Subcutaneous abdominal adipose tissue (tissue), 5 donors: ENCODE measurements around the gene ZNF574.

Source experiments
- H3K27ac ChIP-seq: one replicate; pipeline ENCODE4 v1.7.0; 2013; ENCODE audit warnings: low read depth, mild to moderate bottlenecking, inconsistent platforms, low read length, moderate library complexity
- H3K27me3 ChIP-seq, 5 donors: one replicate each; pipeline ENCODE4 v1.7.0; 2013; ENCODE audit warnings: low read length in 5 of 5, inconsistent platforms in 1 of 5; ENCODE audit not compliant: control insufficient read depth in 5 of 5, insufficient read depth in 4 of 5
- H3K36me3 ChIP-seq, 5 donors: one replicate each; pipeline ENCODE4 v1.7.0; 2013; ENCODE audit warnings: low read length in 5 of 5; ENCODE audit not compliant: control insufficient read depth in 5 of 5, insufficient read depth in 5 of 5
- H3K4me1 ChIP-seq, 5 donors: one replicate each; pipeline ENCODE4 v1.7.0; 2013; ENCODE audit warnings: low read length in 5 of 5, mild to moderate bottlenecking in 3 of 5, moderate library complexity in 1 of 5; ENCODE audit not compliant: control insufficient read depth in 5 of 5, insufficient read depth in 5 of 5
- H3K4me3 ChIP-seq, 5 donors: one replicate each; pipeline ENCODE4 v1.7.0; 2013; ENCODE audit warnings: low read length in 5 of 5, low read depth in 1 of 5
- H3K9ac ChIP-seq, 5 donors: one replicate each; pipeline ENCODE4 v1.7.0; 2013; ENCODE audit warnings: low read length in 5 of 5, mild to moderate bottlenecking in 4 of 5, moderate library complexity in 3 of 5
- H3K9me3 ChIP-seq, 5 donors: one replicate each; pipeline ENCODE4 v1.7.0; 2013; ENCODE audit warnings: low read length in 5 of 5; ENCODE audit not compliant: control insufficient read depth in 5 of 5
- donor health status: healthy.
- donor health status: healthy.
- donor health status: healthy.
- donor health status: healthy.
- donor health status: healthy.

The ZNF574 gene

DNA sequence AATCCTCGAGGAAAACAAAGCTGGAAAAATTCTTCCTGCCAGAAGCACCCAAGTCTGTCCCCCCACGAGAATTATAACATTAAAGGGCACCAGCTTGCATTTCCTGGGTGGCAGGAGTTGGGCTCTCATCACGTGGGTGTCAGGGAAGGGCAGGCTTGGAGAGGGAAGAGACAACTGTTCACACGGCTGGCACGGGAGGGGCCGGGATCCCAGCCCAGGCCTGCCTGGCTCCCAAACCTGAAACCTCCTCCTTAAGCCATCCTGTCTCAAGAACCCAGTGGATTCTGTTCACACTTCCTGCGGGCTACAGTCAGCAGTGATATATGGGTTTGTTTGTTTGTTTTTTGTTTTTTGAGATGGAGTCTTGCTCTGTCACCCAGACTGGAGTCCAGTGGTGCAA, 18.1 kb upstream of the ZNF574 start:
- H3K36me3 ChIP-seq = no peaks in the 10 kb centered on the region

DNA sequence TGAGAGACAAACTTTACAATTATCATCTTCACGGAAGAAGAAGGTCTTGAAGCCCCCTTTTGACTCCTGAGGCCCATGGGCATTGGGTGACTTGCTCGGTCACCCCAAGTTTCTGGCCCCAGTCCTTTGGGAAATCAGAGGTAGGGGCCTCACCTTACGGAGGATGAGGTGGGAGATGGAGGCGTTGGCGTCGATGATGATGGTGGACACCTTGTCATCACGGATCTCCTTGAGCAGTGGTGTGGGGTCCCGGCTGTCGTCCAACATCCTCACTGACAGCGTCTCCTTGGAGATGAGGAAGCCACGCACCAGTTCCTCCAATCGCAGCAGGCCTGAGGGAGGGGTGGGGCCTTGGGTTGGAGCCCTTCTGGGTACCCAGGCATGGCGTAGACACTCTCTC, 16.8 kb upstream of the ZNF574 start:
- H3K4me1 ChIP-seq = no peaks in the 10 kb centered on the region
- no peak overlapping the region for H3K4me3 ChIP-seq
- H3K9ac ChIP-seq = no peak overlapping the region
- peaks cover 0 to 6% (median 0%) of the 10 kb centered on the region in 5 donors for H3K27me3 ChIP-seq
- no peak overlapping the region for H3K27ac ChIP-seq
- no peaks in the 10 kb centered on the region for H3K9me3 ChIP-seq
- H3K36me3 ChIP-seq = no peaks in the 10 kb centered on the region

More for the DNA sequence above, 18.1 kb upstream of the ZNF574 start:
- H3K4me1 ChIP-seq = no peaks in the 10 kb centered on the region
- H3K27ac ChIP-seq = no peak overlapping the region
- peaks cover 0 to 8% (median 3%) of the 10 kb centered on the region in 5 donors for H3K27me3 ChIP-seq
- no peak overlapping the region for H3K4me3 ChIP-seq
- no peak overlapping the region for H3K9ac ChIP-seq
- no peaks in the 10 kb centered on the region for H3K9me3 ChIP-seq

DNA sequence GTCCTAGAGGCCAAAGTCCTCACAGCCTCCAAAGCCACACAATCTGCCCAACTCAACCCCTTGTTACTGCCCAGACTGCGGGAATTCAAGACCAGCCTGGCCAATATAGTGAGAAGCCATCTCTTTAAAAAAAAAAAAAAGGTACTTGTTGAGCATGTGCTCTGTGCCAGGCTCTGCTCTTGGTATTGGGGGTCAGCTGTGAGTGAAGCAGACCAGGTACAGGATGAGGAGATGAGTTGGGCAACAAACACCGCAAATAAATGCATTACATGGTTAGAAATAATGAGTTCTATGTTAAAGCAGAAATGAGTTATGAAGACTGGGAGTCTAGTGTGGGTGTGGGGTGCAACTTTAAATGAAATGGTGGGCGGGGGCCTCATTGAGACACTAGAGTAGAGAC, 15.8 kb upstream of the ZNF574 start:
- H3K9ac ChIP-seq = no peak overlapping the region
- H3K27ac ChIP-seq = no peak overlapping the region
- H3K4me1 ChIP-seq = no peaks in the 10 kb centered on the region
- H3K36me3 ChIP-seq = no peaks in the 10 kb centered on the region
- H3K4me3 ChIP-seq = no peak overlapping the region
- peaks cover 0 to 9% (median 4%) of the 10 kb centered on the region in 5 donors for H3K27me3 ChIP-seq
- no peaks in the 10 kb centered on the region for H3K9me3 ChIP-seq

DNA sequence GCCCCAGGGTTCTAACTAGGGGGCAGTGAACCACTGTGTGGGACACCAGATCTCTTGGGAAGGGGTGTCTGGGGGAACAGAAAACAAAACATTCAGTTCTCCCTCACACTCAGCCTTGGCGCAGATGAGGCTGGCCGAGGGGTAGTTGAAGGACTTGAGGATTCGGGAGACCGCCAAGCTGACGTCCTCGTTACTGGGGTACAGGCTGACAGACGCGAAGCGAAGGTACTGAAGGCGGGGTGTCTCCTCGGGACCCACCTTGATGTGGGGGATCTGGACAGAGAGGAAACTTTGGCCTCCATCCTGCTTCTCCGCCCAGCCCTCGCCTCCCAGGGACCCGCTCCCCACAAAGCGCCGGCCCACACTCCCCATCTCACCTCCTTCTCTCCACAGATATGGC, 13.6 kb upstream of the ZNF574 start:
- Histone ChIP-seq H3K36me3 (no peaks in the 10 kb centered on the region), H3K27ac (no peak overlapping the region), H3K27me3 (peaks cover 10 to 31% (median 17%) of the 10 kb centered on the region in 5 donors), H3K4me1 (no peaks in the 10 kb centered on the region), H3K9me3 (no peaks in the 10 kb centered on the region), H3K4me3 (no peak overlapping the region), H3K9ac (no peak overlapping the region)

DNA sequence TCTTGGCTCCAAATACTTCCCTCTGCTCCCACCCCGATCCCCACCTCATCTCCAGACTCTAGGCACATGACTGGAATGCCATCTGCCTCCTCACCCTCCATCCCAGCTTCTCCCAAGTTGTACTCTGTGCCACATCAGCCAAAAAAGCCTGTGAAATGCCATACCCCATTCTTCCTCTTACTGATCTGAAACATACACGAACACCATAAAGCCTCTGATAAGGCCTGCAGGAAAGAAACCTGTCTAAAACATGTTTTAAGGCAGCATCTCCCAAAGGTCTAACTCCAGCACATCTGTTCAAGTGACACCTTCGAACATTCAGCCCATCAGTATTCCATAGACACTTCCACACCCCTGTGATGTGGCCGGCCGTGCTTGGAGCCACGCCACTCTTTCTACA, 11.5 kb upstream of the ZNF574 start:
- Histone ChIP-seq H3K4me1 (peaks cover 0 to 6% (median 0%) of the 10 kb centered on the region in 5 donors), H3K36me3 (no peaks in the 10 kb centered on the region), H3K9me3 (no peaks in the 10 kb centered on the region), H3K4me3 (no peak overlapping the region), H3K9ac (no peak overlapping the region), H3K27me3 (peaks cover 25 to 48% (median 36%) of the 10 kb centered on the region in 5 donors), H3K27ac (no peak overlapping the region)

DNA sequence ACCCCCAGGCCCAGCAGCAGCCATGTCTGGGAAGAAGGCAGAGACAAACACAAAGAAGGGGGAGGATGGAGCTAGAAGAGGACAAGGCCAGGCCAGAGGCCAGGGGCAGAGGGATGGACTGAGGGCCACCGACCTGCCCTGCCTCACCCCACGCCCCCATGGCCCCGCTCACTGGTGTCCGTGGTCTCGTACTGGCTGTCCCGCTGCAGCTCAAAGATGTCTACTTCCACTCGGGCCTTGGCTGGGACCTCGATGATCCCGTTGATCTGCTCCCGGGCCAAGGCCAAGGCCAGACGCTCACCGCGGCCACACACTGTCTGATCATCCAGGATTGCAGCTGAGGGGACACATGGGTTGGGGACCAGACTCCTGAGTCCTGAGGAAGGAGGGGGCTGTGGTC, 10.9 kb upstream of the ZNF574 start:
- Histone ChIP-seq H3K9ac (no peak overlapping the region), H3K4me3 (no peak overlapping the region), H3K4me1 (peaks cover 0 to 6% (median 0%) of the 10 kb centered on the region in 5 donors), H3K36me3 (no peaks in the 10 kb centered on the region), H3K9me3 (no peaks in the 10 kb centered on the region), H3K27me3 (peaks cover 25 to 48% (median 41%) of the 10 kb centered on the region in 5 donors), H3K27ac (no peak overlapping the region)

DNA sequence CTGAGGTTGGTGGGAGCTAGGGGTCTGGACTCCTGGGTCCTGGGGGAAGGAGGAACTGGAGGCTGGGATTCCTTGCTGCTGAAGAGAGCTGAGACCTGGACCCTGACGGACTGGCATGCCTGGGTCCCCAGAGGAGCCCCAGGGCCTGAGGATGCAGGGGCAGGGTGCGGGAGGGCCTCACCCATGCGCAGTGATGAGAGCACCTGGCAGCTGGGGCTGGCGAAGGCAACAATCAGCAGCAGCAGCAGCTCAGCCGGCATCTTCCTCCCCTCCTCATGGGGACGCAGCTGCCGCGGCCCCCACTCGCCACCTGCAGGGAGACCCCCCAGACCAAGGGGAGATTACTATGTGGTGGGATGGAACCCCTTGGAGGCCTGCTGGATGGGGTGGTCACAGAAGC, 10.5 kb upstream of the ZNF574 start:
- peaks cover 25 to 48% (median 45%) of the 10 kb centered on the region in 5 donors for H3K27me3 ChIP-seq

DNA sequence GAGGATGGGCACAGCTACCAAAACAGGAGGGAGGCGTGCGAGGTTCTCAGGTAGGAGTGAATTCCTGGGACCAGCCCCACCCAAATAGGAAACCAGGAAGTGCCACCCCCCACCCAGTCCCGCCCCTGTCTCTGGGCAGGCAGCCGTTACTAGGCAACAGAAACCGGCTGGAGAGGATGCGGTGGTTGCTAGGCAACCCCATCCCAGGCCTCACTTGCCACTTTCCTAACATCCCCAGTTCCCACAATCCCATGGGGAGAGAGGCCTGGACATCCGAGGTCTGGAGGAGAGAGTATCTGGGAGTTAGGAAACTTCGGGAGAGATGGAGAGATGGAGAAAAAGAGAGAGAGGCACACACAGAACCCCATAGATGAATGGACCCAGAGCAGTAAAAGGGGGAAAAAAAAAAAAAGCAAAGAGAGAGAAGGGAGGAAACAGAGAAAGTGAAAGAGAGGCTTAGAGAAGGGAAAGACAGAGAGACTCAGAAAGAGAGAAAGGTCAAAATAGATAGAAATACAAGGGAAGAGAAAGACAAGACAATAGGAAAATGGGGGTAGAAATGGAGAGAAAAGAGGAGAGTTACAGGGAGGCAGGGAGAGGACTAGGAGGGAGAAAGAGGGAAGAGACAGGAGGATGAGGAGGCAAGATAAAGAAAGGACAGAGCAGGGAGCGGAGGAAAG, 9.8 kb upstream of the ZNF574 start:
- no peak overlapping the region for H3K4me3 ChIP-seq
- no peaks in the 10 kb centered on the region for H3K36me3 ChIP-seq
- peaks cover 25 to 49% (median 48%) of the 10 kb centered on the region in 5 donors for H3K27me3 ChIP-seq
- no peak overlapping the region for H3K9ac ChIP-seq
- H3K9me3 ChIP-seq = no peaks in the 10 kb centered on the region
- no peak overlapping the region for H3K27ac ChIP-seq
- peaks cover 0 to 6% (median 0%) of the 10 kb centered on the region in 5 donors for H3K4me1 ChIP-seq

More for the DNA sequence above, 10.5 kb upstream of the ZNF574 start:
- H3K9ac ChIP-seq = no peak overlapping the region
- no peaks in the 10 kb centered on the region for H3K36me3 ChIP-seq
- no peak overlapping the region for H3K27ac ChIP-seq
- H3K4me1 ChIP-seq = peaks cover 0 to 6% (median 0%) of the 10 kb centered on the region in 5 donors
- no peak overlapping the region for H3K4me3 ChIP-seq
- H3K9me3 ChIP-seq = no peaks in the 10 kb centered on the region

DNA sequence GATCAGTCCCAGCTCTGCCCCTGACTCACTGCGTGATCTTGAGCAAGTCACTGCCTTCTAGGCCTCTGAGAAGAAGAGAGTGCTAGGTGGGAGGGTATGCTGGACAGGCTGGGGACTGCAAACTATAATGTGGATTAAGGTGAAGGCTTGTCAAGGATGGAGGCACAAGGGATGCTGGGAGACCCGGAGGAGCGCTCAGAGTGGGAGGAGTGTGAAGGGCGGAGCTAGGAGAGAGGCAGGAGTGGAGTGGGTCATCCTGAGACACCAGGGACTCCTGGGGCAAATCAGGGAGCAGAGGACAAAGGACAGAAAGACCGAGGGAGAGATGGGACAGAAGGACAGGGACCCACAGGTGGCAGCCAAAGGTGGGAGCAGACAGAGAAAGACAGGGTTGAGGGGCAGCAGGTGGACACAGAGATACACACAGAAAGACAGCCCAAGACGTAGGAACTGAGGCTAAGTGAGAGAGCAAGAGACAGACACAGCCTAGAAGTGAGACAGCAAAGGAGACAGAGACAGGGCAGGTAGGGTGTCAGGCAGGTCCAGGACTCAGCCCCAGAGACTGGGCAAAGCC, 8.6 kb upstream of the ZNF574 start:
- Histone ChIP-seq H3K4me3 (no peak overlapping the region), H3K27me3 (peaks cover 25 to 49% (median 48%) of the 10 kb centered on the region in 5 donors), H3K9me3 (no peaks in the 10 kb centered on the region), H3K27ac (no peak overlapping the region), H3K9ac (no peak overlapping the region), H3K36me3 (no peaks in the 10 kb centered on the region), H3K4me1 (peaks cover 0 to 6% (median 0%) of the 10 kb centered on the region in 5 donors)

DNA sequence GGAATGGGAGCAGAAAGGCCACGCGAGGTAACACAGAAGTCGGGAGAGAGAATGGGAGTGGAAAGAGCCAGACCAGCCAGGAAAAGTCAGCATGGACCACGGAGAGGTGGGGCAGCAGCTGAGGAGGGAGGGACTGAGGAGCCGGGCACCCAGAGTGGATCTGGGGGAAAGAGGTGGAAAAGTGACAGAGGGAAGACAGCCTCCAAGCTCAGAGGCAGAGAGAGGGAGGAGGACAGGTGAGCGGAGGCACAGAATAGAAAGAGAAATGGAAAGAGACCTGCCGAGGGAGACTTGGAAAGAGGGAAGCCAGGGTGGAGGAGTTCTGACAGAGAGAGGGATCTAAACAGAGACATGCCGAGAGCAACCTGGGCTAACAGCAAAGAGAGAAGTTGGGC, 7.6 kb upstream of the ZNF574 start:
- Histone ChIP-seq H3K27ac (no peak overlapping the region), H3K9me3 (no peaks in the 10 kb centered on the region), H3K4me3 (no peak overlapping the region), H3K36me3 (no peaks in the 10 kb centered on the region), H3K4me1 (peaks cover 0 to 6% (median 0%) of the 10 kb centered on the region in 5 donors), H3K27me3 (peaks cover 25 to 49% (median 48%) of the 10 kb centered on the region in 5 donors), H3K9ac (no peak overlapping the region)
